Limb (tissue), 2 donors: Measurements from ENCODE around the gene SH3PXD2B.
"Not testable (repeated sequence)": the region's sequence is repeated elsewhere in the genome, so short reads cannot be mapped to it uniquely, and the experiment has no call there.

Experiments
- DNase-seq, 2 donors: peaks; one replicate each; pipeline ENCODE4 v3.0.0-alpha.2; 2016; ENCODE audit errors: extremely low spot score in 2 of 2

SH3PXD2B gene

GRCh38 chr5:172370648-172371545, 83.4 kb downstream of the SH3PXD2B start:
- no peak for DNase-seq

DNA sequence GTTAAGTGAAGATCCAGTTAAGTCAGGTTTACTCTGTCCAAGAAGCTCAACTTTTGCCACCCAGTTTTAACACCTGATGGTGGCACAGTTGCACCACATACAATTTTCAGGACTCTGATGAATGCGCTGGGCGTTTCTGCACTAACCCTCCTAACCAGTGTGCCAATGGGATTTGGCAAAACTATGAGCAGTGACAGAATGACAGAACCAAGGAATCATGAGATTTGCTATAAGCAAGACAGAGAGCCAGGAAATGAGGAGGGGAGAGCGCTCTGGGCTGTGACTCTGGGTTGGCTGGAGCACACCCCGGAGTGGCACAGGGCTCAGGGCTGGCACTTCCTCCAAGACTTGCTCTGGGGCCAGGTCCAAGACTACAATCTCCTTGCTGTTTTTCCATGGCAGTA, 84.1 kb downstream of the SH3PXD2B start:
- DNase-seq: no peak

DNA sequence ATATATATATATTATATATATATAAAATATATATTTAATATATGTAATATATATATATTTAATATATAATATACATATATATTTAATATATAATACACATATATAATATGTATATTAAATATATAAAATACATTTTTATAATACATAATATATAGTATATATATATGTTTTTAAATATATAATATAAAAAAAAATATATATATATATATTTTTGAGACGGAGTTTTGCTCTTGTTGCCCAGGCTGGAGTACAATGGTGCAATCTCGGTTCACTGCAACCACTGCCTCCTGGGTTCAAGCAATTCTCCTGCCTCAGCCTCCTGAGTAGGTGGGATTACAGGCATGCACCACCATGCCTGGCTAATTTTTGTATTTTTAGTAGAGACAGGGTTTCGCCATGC, 85.6 kb downstream of the SH3PXD2B start:
- not testable (repeated sequence) for DNase-seq

DNA sequence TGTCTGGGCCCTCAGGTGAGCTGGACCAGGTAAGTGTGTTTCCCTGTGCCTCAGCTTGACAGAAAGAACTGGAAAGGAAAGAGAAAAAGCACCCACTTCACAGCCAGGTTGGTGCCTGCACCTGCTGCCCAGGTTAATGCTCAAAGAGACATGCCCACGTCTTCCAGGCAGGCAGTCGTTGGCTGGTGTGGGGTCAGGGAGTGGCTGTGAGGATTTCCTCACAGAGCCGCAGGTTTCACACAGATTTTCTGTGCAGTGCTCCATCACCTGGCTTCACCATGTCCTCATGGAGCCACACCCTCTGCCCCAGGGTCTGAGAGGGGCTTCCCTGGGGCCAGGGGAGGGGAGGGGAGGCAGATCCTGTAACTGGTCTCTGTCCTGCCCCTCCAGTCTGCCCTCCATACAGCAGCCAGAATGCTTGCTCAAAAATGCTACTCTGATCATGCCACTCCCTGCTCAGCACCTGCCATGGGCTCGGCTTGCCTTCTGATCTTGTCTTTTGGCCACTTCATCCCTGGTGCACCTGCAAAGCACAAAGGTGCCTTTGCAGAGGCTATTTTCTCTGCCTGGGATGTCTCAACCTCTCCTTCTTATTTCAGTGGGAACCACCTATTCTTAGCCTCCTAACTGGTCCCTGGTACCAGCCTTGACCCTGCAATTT, 88.2 kb downstream of the SH3PXD2B start:
- no peak for DNase-seq

DNA sequence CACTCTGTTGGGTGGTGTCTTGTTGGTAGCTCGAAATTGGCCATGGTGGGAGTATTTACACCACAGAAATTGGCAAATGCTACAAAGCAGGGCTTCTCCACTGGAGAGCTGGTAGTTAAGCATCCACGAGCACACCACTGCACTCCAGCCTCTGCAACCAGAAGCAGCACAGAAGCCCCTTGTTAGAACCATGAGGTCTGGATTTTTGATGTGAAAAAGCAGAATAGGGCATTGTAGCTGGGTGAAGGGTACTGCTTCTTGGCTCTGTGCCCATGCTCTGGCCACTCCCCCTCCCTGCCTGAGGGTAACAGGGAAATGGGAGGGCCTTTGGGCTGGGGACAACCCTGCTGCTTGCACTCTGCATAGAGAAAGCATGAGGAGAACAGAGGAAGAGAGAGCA, 89.6 kb downstream of the SH3PXD2B start:
- peak in 1 of 2 donors; percentile 53 for DNase-seq

DNA sequence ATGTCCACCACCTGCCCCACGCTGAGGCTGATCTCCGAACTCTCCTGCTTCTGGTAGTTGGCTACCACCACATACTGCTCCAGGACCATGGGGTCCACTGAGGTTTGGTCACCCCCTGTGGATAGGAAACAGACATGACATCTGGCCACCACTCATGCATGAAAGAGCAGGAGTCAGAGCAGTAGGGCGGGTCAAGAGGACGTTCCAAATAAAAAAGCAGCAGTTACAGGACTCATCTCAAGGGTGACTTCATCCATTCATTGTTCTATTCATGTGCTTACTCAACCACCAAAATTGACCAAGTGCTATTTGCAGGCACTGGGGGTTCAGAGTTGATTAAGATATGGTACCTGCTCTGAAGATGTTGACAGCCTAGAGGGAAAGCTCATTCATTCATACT, 91.6 kb downstream of the SH3PXD2B start:
- DNase-seq: no peak

DNA sequence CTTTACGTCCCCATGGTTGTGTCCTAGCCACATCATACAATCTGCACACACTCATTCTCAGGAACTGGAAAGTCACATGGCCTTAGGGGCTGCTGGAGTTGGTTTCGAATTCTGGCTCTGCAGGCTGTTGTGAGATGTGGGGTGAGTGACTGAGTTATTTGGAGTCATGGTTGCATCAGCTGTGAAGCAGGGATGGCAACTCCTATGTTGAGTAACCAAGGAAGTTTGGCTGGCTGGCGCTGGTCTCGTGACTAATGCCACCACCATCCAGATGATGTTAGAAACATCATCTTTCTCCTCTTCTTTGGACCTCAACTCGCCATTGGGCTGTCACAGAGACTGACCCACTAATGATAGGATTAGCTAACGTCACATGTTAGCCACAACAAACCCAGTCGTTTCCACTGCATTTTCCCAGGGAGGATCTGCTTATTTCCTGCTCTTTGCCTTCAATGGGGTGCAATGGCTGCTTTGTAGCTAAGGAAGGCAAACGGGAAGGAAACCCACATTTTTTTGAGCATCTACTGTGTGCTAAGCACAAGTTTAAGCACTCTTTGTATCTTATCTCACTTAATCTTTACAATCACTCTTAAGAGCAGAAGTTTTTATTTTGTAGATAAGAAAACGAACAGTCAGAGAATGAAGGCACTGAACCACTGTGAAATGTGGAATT, 92.6 kb downstream of the SH3PXD2B start:
- DNase-seq: no peak

- no peak for DNase-seq
These were observed 96.0 kb downstream of the SH3PXD2B start for GRCh38 chr5:172358345-172358744.

DNA sequence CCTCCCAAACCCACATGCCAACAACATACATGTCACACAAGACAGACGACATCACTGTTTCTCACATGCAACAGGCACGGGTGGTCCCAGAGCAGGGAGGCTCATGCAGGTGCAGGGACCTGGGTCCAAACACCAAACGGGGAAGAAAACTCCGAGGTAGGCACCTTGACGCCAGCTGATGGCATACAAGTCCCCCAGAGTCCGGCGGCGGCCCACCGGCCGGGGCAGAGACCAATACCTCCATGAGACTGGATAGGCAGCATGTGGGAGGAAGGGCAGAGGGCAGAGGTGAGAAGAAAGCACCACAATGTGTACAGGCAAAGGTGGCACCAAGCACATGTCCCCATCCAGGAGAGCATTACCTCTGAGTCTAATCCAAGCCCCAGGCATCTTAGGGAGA, 97.8 kb downstream of the SH3PXD2B start:
- no peak for DNase-seq

GRCh38 chr5:172356047-172356446, 98.3 kb downstream of the SH3PXD2B start:
- DNase-seq: no peak

GRCh38 chr5:172353846-172354245, 100.5 kb downstream of the SH3PXD2B start:
- DNase-seq: no peak

- no peak for DNase-seq
These were observed 101.0 kb downstream of the SH3PXD2B start for GRCh38 chr5:172353271-172353812.

- DNase-seq: not testable (repeated sequence)
These were observed 101.8 kb downstream of the SH3PXD2B start for GRCh38 chr5:172352526-172352925.

DNA sequence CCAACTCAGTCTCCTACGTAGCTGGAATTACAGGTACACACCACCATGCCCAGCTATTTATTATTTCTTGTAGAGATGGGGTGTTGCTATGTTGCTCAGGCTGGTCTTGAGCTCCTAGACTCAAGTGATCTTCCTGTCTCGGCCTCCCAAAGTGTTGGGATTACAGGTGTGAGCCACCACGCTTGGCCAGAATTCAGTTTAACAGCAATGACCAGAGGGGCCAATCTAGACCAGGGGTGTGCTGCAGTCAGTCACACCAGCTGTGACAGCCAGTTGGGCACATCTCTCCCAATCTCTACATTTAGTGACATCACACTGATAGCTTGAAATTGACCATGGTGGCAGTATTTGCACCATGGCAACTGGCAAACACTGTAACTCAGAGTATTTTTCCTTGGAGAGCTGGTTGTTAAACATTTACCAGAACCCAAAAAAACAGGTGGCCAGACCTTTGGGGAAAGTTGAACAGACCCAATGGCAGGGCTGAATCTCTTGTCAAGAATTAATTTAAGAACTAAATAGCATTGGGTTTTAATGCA, 103.0 kb downstream of the SH3PXD2B start:
- no peak for DNase-seq

DNA sequence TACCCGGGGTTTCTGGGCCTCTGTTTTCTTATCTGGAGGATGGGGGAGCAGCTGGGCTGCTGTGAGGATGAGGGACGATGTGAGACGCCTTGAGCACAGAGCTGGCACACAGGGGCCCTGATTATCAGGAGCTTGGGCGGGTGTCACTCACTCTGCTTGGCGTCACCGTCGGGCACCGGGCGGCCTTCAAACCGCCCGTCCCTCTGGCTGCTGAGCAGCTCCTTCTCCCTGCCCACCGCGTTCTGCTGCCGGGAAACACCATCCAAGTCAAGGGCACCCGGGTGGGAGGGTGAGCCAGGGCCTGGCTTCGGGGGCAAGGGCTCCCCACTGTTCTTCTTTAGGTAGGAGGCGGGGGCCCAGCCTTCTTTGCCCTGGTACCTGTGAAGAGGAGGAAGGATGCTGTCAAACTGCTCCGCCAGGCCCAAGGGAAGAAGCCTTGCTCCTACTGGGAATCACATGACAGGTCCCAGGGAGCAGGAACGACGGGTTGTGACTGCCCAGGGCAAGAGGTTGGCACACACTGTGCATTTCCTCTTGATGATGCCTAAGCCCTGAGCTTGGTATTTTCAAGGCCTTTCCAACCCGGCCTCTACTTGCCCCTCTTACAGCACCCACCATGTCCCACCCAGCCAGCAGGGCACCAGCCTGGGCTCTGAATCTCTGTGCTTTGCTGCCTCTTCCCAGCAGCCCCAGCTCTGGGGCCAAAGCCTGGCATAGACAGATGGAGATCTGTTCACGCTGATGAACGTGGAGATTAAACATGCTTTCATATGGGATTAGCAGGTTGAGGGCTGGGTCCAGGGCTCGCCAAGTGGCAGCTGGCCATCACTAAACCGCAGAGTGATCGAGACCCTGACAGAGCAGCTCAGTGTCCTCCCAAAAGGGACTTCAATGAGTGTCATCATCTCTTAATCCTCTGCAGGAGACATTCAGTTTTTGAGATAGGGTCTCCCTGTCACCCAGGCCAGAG, 103.8 kb downstream of the SH3PXD2B start:
- no peak for DNase-seq

DNA sequence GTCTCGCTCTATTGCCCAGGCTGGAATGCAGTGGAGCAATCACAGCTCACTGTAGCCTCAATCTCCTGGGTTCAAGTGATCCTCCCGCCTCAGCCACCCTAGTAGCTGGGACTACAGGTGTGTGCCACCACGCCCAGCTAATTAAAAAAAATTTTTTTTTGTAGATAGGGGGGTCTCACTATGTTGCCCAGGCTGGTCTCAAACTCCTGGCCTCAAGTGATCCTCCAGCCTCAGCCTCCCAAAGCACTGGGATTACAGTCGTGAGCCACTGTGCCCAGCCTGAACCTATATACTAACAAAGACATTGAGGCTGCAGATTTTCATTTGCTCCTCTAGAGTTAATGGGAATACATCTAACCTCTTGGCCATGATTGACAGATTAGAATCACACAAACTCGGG, 105.6 kb downstream of the SH3PXD2B start:
- not testable (repeated sequence) for DNase-seq

- no peak for DNase-seq
These were observed 106.2 kb downstream of the SH3PXD2B start for GRCh38 chr5:172348084-172348483.

DNA sequence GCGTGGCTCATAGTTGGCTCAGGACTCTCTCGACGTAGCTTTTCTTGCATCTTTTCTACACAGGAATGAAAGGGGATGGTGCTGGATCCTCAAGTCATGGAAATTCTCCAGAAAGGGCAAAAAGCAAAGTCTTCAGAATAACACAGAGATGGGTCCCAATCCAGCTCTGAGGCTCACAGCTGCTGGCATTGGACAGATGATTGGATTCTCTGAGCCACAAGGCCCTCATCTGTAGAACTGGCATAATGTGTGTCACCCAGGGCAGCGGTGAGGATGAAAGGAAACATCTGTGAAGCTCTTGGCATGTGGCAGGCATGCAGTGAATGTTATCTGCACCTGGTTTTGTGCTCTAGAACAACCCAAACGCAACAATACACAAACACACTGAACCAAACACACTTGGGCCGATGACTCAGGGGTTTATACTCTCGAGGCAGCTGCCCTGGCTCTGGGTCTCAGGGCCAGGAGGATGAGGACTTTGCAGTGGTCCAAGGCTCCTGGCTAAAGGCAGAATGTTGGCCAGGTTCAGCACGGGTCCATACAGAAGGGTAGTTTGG, 106.8 kb downstream of the SH3PXD2B start:
- DNase-seq: no peak

GRCh38 chr5:172345881-172346280, 108.4 kb downstream of the SH3PXD2B start:
- no peak for DNase-seq

- DNase-seq: no peak
These were observed 109.4 kb downstream of the SH3PXD2B start for GRCh38 chr5:172344855-172345409.
